ENCODE results near the gene MMP23B.
"Not testable (repeated sequence)": the region's sequence is repeated elsewhere in the genome, so short reads cannot be mapped to it uniquely, and the experiment has no call there.

MMP23B gene

DNA sequence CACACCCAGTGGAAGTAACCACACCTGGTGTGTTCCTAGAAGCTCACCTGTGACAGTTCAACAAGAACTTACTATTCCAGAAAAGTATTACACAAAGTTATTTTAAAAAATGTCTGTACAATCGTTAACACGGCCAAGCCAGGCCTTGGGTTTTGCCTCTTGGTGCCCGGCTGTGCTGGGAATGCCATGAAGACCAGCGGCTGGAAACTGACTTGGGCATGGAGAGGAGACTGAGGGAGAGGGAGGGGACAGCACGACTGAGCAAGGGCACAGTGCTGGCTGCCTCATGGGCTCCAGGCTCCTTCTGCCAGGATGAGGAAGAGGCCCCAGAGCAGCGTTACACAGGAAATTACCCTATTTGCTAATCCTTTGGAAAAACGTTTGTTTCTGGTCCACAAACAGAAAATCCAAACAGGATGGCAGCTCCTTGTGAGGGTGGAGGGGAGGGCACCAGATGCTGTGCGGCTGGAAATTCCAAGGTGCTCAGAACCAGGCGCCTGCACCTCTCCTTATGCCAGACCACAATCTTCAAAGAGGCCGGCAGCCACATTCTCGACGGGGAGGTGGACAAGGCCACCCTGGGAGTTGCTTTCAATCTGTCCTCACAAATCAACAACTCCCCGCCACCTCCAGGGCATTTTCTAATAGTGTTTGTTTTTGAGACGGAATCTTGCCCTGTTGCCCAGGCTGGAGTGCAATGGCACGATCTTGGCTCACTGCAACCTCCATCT, 31.0 kb downstream of the MMP23B start:
- not testable (repeated sequence) for H3K4me1 ChIP-seq (ENCODE audit: control insufficient read depth, insufficient read depth, low read length, unreplicated experiment); H3K4me3 ChIP-seq (ENCODE audit: low read depth, low read length); H3K27me3 ChIP-seq (ENCODE audit: insufficient read depth, low read length); H3K79me2 ChIP-seq (ENCODE audit: control insufficient read depth, insufficient read depth, low read length, unreplicated experiment)
- Histone ChIP-seq H3K36me3 (ENCODE audit: insufficient read depth, low read length) (peaks cover 11% of the 10 kb centered on the region; the same call in 1 of the 2 replicates), H2AFZ (ENCODE audit: low read length, unreplicated experiment) (peak overlapping the region; percentile 43), H3K27ac (ENCODE audit: low read depth, low read length) (peak overlapping the region; percentile 79)

DNA sequence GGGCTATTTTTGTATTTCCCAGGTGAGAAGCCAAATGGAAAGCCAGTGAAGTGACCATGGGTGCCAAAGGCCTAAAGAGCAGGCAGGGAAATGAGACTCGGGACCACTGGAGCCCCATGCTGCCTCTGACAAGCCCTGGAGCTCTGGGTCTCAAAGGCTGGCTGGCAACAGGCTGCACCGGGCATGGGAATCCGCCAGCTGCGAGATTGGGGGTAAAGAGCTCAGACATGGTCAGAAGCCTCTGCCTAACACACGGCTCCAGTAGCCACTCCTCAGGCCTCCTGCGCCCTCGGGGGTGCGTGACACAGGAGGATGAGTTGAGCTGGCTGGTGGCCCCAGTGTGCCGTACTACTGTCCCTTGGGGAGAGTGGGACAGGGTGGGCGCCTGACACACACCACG, 32.3 kb downstream of the MMP23B start:
- not testable (repeated sequence) for H3K79me2 ChIP-seq (ENCODE audit: control insufficient read depth, insufficient read depth, low read length, unreplicated experiment); H3K4me3 ChIP-seq (ENCODE audit: low read depth, low read length); H3K4me1 ChIP-seq (ENCODE audit: control insufficient read depth, insufficient read depth, low read length, unreplicated experiment); H3K27me3 ChIP-seq (ENCODE audit: insufficient read depth, low read length); H2AFZ ChIP-seq (ENCODE audit: low read length, unreplicated experiment); H3K27ac ChIP-seq (ENCODE audit: low read depth, low read length)
- peaks cover 11% of the 10 kb centered on the region; the same call in 1 of the 2 replicates for H3K36me3 ChIP-seq (ENCODE audit: insufficient read depth, low read length)

DNA sequence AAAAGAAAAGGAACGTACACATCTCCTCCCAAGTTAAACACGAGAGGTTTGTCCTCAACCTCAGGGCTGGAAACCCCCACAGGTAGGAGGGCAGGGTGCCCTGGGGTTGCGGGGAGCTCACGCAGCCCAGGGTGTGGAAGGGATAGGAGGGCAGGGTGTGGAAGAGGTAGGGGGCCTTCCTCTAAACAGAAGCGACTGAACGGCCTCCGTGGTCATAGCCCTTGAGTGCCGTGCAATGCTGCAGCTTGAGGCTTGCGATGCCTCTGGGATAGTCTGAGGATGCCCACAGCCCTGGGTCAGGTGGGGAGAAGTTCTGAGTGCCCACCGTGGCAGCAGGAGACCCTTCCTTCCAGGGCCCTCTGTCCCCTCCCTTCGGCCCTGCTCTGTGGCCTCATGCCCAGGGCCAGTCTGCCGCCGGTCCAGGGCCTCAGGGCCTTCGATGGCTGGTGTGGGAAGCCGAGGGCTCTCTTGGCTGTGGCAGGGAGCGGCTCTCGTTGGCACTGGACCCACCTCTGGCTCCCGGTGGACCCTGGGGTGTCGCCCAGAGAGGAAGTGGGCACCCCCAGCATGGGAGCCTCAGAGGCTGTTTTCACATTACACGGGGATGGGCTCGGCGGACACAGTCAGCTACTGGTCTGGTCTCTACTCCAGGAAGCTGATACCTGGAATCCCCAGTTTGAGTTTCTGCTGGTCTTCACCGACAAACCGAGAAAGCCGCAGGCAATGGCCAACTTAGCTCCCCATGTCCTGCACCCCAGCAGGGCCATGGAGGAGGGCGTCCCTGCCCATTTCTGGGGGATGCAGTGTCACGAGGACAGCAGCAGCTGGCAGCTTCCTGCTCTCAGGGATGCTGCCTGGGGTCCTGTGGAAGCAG, 33.2 kb downstream of the MMP23B start:
- H2AFZ ChIP-seq (ENCODE audit: low read length, unreplicated experiment): no peak overlapping the region
- H3K4me3 ChIP-seq (ENCODE audit: low read depth, low read length): no peak overlapping the region
- H3K36me3 ChIP-seq (ENCODE audit: insufficient read depth, low read length): peaks cover 14% of the 10 kb centered on the region; the same call in 1 of the 2 replicates
- peaks cover 8% of the 10 kb centered on the region for H3K4me1 ChIP-seq (ENCODE audit: control insufficient read depth, insufficient read depth, low read length, unreplicated experiment)
- no peak overlapping the region for H3K27ac ChIP-seq (ENCODE audit: low read depth, low read length)
- H3K79me2 ChIP-seq (ENCODE audit: control insufficient read depth, insufficient read depth, low read length, unreplicated experiment): no peaks in the 10 kb centered on the region
- no peaks in the 10 kb centered on the region for H3K27me3 ChIP-seq (ENCODE audit: insufficient read depth, low read length)

DNA sequence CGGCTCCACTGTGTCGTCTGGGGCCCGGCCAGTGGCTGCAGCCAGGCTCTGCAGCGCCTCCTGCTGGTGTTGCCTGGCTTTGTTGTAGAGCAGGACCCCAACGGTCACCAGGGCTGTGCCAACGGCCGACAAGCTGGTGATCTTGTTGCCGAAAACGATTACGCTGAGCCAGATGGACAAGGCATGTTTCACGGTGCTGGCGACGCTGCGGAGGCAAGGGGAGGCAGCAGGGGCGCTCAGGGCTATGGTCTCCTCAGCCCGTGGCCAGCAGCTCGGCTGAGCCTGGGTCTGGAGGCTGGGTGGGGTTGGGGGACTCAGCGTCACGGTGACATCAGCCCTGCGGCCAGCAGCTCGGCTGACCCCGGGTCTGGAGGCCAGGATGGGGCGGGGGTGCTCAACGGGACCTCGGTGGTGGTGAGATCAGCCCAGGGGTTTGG, 33.9 kb downstream of the MMP23B start:
- Histone ChIP-seq H3K4me3 (ENCODE audit: low read depth, low read length) (no peak overlapping the region), H3K4me1 (ENCODE audit: control insufficient read depth, insufficient read depth, low read length, unreplicated experiment) (peaks cover 8% of the 10 kb centered on the region), H3K27ac (ENCODE audit: low read depth, low read length) (no peak overlapping the region), H3K27me3 (ENCODE audit: insufficient read depth, low read length) (no peaks in the 10 kb centered on the region), H3K36me3 (ENCODE audit: insufficient read depth, low read length) (peaks cover 14% of the 10 kb centered on the region; the same call in 1 of the 2 replicates), H3K79me2 (ENCODE audit: control insufficient read depth, insufficient read depth, low read length, unreplicated experiment) (no peaks in the 10 kb centered on the region), H2AFZ (ENCODE audit: low read length, unreplicated experiment) (no peak overlapping the region)

DNA sequence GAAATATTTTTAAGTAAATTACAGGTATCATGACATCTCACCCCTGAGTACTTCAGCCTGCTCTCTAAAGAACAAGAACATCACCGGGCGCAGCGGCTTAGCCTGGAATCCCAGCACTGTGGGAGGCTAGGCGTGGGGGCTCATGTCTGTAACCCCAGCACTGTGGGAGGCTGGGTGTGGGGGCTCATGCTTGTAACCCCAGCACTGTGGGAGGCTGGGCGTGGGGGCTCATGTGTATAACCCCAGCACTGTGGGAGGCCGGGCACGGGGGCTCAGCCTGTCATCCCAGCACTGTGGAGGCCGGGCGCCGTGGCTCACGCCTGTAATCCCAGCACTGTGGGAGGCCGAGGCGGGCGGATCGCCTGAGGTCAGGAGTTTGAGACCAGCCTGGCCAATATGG, 34.6 kb downstream of the MMP23B start:
- Histone ChIP-seq H3K4me3 (ENCODE audit: low read depth, low read length) (no peak overlapping the region), H3K27ac (ENCODE audit: low read depth, low read length) (no peak overlapping the region), H3K79me2 (ENCODE audit: control insufficient read depth, insufficient read depth, low read length, unreplicated experiment) (no peaks in the 10 kb centered on the region), H2AFZ (ENCODE audit: low read length, unreplicated experiment) (no peak overlapping the region), H3K36me3 (ENCODE audit: insufficient read depth, low read length) (peaks cover 17% of the 10 kb centered on the region; the same call in 1 of the 2 replicates), H3K4me1 (ENCODE audit: control insufficient read depth, insufficient read depth, low read length, unreplicated experiment) (peaks cover 8% of the 10 kb centered on the region), H3K27me3 (ENCODE audit: insufficient read depth, low read length) (no peaks in the 10 kb centered on the region)

DNA sequence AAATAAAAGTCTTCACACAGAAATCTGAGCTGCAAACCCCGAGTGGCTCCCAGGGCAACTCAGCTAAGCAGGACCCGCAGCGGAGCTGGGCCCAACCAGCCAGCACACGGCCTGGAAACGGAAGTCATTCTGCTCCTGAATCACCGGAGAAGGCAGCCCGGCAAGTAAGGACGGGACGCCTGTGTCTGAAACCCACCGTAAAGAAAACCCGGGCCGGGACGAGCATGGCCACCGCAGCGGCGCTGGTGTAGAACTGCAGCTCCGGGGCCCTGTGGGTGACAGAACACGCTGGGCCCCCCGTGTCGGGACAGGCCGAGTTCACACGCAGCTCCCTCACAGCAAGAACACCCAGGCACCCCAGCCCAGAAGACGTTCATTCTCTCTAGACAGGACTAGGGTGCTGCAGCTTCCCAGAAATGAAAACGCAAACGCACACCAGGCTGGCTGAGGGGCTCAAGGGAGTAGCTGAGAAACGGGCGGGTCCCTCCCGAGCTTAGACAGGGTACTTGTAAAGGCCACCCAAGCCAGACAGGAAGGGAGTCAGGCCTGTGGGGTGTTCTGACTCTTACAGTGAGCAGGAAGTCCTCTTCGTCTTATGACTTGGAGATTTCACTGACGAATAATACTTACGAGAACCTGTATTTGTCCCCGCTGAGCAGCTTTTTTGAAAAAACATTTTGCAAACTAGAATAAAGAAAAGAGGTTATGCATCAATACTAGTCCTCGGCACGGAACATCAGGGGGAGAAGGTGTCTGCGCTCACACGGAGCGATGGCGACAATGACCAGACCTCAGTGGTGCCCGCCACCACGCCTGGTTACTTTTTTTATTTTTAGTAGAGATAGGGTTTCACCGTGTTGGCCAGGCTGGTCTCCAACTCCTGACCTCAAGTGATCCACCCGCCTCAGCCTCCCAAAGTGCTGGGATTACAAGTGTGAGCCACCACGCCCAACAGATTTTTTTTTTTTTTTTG, 37.8 kb downstream of the MMP23B start:
- H3K4me1 ChIP-seq (ENCODE audit: control insufficient read depth, insufficient read depth, low read length, unreplicated experiment): no peaks in the 10 kb centered on the region
- H3K27me3 ChIP-seq (ENCODE audit: insufficient read depth, low read length): no peaks in the 10 kb centered on the region
- H3K79me2 ChIP-seq (ENCODE audit: control insufficient read depth, insufficient read depth, low read length, unreplicated experiment): no peaks in the 10 kb centered on the region
- H3K36me3 ChIP-seq (ENCODE audit: insufficient read depth, low read length): peaks cover 21% of the 10 kb centered on the region; the same call in 1 of the 2 replicates
- no peak overlapping the region for H2AFZ ChIP-seq (ENCODE audit: low read length, unreplicated experiment)
- H3K27ac ChIP-seq (ENCODE audit: low read depth, low read length): no peak overlapping the region
- no peak overlapping the region for H3K4me3 ChIP-seq (ENCODE audit: low read depth, low read length)

DNA sequence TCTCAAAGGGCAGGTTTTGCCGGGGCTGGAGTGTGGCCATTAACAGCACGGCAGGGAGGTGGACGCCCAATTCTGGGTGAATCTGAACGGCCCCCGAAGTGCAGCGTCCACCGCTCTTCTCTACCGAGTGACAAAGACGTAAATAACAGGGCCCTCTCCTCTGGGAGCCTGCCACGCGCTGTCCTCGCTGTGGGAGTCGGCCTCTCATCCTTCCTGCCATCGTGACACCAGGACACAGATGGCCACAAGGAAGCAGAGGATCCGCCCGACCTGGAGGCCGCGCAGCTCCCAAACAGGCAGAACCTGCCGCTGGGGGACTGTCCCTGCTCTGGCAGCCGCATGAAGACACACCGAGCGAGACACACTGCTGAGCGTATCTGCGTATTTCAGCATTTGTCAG, 38.9 kb downstream of the MMP23B start:
- Histone ChIP-seq H3K36me3 (ENCODE audit: insufficient read depth, low read length) (peaks cover 14% of the 10 kb centered on the region; the same call in 1 of the 2 replicates), H3K79me2 (ENCODE audit: control insufficient read depth, insufficient read depth, low read length, unreplicated experiment) (no peaks in the 10 kb centered on the region), H3K4me3 (ENCODE audit: low read depth, low read length) (no peak overlapping the region), H3K27me3 (ENCODE audit: insufficient read depth, low read length) (no peaks in the 10 kb centered on the region), H2AFZ (ENCODE audit: low read length, unreplicated experiment) (no peak overlapping the region), H3K4me1 (ENCODE audit: control insufficient read depth, insufficient read depth, low read length, unreplicated experiment) (no peaks in the 10 kb centered on the region), H3K27ac (ENCODE audit: low read depth, low read length) (no peak overlapping the region)

DNA sequence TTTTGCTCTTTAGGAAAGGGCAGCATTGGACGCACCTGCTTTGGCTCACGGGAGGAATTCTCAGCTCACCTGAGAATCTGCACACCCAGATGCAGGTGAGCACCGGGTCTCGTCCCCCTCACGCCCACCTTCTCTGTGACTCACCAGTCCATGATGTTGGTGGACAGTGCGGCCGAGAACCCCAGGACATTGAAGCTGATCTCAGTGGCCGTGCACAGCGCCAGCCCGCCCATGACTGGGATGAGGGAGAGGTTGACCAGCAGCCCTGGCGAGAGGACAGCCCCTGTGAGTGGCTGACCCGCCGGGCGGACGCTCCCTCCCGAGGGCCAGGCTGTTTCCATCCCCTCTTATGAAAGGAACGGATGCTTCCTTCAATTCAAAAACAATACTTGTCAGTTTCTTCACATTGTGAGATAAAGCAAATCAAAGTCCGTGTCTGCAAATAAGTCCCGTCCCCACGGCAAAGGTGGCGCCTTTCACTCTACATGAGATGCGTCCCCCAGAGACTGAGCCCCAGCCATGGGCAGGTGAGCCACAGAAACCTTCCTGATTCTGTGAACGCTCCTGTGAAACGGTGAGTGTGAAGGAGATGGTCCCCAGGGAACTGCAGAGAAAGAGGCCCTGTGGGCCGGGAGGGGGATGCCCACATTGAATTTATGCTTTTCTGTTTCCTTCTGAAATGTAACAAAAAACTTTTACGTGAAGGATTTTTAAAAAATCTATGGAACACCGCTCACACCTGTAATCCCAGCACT, 39.6 kb downstream of the MMP23B start:
- peaks cover 11% of the 10 kb centered on the region; the same call in 1 of the 2 replicates for H3K36me3 ChIP-seq (ENCODE audit: insufficient read depth, low read length)
- no peaks in the 10 kb centered on the region for H3K79me2 ChIP-seq (ENCODE audit: control insufficient read depth, insufficient read depth, low read length, unreplicated experiment)
- no peaks in the 10 kb centered on the region for H3K27me3 ChIP-seq (ENCODE audit: insufficient read depth, low read length)
- H3K4me3 ChIP-seq (ENCODE audit: low read depth, low read length): no peak overlapping the region
- no peak overlapping the region for H3K27ac ChIP-seq (ENCODE audit: low read depth, low read length)
- H3K4me1 ChIP-seq (ENCODE audit: control insufficient read depth, insufficient read depth, low read length, unreplicated experiment): no peaks in the 10 kb centered on the region
- H2AFZ ChIP-seq (ENCODE audit: low read length, unreplicated experiment): no peak overlapping the region

DNA sequence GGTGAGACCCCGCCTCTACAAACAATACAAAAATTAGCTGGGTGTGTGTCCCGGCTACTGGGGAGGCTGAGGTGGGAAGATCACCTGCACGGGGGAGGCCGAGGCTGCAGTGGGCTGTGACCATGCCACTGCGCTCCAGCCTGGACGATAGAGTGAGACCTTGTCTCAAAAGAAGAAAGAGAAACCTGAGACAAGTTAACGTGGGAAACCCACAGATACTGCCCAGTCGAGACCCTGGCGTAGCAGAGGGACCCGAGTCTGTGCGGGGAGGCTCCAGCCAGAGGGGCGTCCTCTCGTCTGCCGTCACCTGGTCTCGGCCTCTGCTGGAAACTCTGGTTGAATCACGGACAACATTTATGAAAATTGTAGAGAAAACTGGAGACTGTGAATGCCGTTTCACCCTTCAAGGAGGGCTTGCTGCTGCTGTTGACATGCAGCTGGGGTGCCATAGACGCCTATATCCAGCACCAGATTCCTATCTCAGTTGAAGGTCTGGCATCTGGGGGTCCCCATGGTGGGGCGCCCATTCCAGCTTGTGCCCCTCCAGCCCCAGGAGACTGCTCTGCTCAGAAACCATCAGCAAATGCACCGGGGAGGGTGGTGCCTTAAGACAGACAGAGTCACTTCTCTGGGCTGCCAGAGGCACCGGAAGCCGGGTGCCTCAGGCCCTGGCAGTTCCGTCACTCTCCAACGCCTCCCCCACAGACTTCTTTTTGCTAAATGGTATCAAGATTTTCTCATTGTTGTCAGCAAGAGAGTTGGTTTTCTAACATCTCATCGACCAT, 40.4 kb downstream of the MMP23B start:
- no peaks in the 10 kb centered on the region for H3K4me1 ChIP-seq (ENCODE audit: control insufficient read depth, insufficient read depth, low read length, unreplicated experiment)

More for the DNA sequence above, 40.4 kb downstream of the MMP23B start:
- H3K79me2 ChIP-seq (ENCODE audit: control insufficient read depth, insufficient read depth, low read length, unreplicated experiment): no peaks in the 10 kb centered on the region
- no peak overlapping the region for H3K27ac ChIP-seq (ENCODE audit: low read depth, low read length)
- H3K36me3 ChIP-seq (ENCODE audit: insufficient read depth, low read length): peaks cover 10% of the 10 kb centered on the region; the same call in 1 of the 2 replicates
- H3K27me3 ChIP-seq (ENCODE audit: insufficient read depth, low read length): no peaks in the 10 kb centered on the region
- no peak overlapping the region for H2AFZ ChIP-seq (ENCODE audit: low read length, unreplicated experiment)
- H3K4me3 ChIP-seq (ENCODE audit: low read depth, low read length): no peak overlapping the region

All from ACC112 (cell line).